Right renal cortex interstitium (tissue), 3 donors: ENCODE results near the gene IRF1. TPM values are rescaled to one million over a fixed set of nuclear protein-coding genes. Genes with fewer than 3 reads are reported as not detected.

ENCODE experiments used
- DNase-seq, 3 donors: peaks; one replicate each; pipeline ENCODE4 v3.0.0-alpha.2; 2013; ENCODE audit warnings: low read depth in 3 of 3, low spot score in 2 of 3
- polyA plus RNA-seq, 3 donors: library from polyadenylated mRNA; unstranded; fragments of 120-200 nt; gene quantifications; one replicate each; pipeline ENCODE4 v1.2.1, GENCODE V29; 2013; ENCODE audit not compliant: insufficient read length in 3 of 3

IRF1 gene
- polyA plus RNA-seq, 3 donors, result 15.1 to 21.4 (median 18.2) TPM

DNA sequence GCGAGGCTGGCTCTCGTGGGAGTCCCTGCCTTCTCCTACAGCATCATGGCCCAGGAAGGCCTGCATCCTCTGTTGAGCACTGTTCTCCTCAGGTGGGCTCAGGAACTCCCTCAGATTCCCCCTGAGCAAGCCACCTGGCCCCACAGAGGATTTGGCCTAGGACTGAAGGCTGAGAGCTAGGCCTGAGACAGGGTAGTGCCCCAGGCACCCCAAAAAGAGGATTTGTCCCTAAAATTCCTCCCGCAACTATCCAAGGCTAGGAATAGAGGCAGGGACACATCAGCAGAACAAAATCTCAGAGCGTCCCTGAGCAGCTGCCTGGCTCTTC, 11.0 kb upstream of the IRF1 start:
- no peak for DNase-seq

- DNase-seq, result peak in 1 of 3 donors; percentile 44
Measured at GRCh38 chr5:132500931-132501628, 10.5 kb upstream of the IRF1 start.

- DNase-seq, result no peak
Measured at GRCh38 chr5:132500244-132500930, 9.8 kb upstream of the IRF1 start.

DNA sequence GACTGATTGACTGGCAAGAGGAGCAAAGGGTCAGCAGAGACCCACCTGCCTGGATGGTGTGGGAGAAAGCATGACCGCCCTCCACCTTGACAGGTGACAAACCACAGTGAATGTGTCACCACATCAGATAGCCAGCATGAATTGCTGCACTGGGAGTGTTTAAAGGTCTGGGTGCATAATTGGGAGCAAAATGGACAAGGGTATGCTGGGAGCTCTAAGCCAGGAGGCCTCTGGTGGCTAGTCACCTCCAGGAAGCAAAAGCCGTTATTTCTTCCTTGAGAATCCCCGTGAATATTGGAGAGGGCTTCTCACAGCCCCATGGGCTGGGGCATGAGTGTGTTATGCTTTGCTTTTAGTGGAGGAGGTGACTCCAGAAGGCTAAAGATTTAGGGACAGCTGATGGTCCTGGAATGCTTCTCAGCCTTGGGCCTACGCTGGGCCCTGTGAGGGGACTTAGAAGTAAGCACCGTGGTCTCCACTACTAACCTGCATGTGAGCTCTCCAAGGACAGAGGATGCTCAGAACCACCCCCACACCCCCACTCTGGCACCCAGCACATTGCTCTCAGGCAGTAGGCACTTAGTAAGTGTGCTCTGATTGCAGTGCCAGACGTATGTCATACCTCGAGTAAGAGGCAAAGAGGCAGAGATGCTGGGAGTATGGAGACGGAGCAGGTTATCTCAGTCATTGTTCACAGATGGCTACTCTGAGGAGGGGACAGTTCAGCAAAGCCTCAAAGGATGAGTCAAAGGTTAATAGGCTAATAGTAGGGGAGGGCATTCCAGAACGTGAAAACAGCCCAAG, 9.1 kb upstream of the IRF1 start:
- DNase-seq, result no peak

DNA sequence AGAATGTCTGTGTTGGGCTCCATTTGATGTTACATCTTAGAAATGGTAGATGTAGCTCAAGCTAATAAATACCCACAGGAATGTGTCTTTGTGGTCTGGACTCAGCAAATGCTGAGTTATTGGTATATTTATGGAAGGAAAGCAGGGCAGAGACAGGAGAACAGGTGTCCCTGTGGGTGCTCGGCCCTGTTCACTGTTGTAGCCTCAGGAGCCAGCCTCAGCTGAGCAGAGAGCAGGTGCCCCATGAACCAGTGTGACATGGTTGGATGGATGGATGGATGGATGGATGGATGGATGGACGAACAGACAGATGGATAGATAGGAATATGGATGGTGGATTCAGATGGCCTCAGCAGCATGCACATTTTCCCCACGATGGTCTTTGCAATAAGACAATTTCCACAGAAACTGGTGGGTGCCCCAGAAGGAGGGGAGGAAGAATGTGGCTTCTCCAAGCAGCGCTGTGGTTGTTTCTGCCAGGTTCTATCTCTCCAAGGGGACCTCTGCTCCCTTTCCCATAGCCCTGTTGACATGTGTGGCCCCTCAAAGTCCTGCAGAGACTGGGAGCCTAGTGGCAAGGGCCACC, 8.2 kb upstream of the IRF1 start:
- DNase-seq, result no peak

- no peak for DNase-seq
Measured at GRCh38 chr5:132498152-132498551, 7.6 kb upstream of the IRF1 start.

DNA sequence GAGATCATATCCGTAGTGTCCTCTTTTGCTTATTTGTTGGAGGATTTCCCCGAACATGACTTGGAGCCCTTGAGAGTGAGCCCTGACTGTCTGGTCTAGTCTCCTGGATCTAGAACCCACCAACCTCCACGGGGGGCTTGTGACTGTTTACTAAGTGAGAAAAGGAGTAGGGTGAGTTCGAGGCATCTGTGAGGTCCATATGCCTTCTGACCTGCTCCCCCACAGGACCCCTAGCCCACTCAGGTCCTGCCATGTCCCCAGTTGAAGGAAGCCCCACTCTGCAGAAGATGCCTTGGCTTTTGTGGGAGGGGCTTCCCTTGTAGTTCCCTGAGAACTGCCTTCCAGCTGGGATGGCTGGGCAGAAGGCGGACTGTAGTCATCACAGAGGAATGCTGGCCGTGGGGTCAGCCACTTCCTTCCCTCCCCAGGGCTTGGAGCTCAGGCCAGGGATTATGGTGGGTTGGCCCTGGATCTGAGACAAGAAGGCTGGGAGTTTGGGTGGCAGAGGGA, 7.0 kb upstream of the IRF1 start:
- no peak for DNase-seq

- peak in 1 of 3 donors; percentile 44 for DNase-seq
Measured at GRCh38 chr5:132496631-132497487, 6.3 kb upstream of the IRF1 start.

- DNase-seq, result peak in 1 of 3 donors; percentile 62
Measured at GRCh38 chr5:132496191-132496630, 5.6 kb upstream of the IRF1 start.

GRCh38 chr5:132495667-132496190, 5.2 kb upstream of the IRF1 start:
- DNase-seq, result peak in 1 of 3 donors; percentile 54

- DNase-seq, result no peak
Measured at GRCh38 chr5:132493821-132494220, 3.2 kb upstream of the IRF1 start.

DNA sequence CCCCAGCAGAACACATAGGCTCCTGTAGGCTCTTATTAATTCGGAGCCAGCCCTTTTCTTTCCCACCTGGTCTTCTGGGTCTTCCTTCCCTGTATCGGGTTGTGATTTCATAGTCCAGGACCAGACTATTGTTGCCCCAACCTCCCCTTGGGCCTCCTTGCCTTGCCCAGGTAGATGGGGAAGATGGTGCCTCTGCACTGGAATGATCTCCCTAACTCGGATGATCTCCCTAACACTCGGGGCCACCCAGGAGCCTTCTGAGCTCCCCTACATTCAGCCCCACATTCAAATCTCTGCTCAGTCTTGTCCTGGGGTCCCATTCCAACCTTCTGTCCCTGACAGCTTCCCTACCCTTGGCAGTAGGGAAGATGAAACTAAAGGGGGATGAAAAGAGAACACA, 2.7 kb upstream of the IRF1 start:
- no peak for DNase-seq

DNA sequence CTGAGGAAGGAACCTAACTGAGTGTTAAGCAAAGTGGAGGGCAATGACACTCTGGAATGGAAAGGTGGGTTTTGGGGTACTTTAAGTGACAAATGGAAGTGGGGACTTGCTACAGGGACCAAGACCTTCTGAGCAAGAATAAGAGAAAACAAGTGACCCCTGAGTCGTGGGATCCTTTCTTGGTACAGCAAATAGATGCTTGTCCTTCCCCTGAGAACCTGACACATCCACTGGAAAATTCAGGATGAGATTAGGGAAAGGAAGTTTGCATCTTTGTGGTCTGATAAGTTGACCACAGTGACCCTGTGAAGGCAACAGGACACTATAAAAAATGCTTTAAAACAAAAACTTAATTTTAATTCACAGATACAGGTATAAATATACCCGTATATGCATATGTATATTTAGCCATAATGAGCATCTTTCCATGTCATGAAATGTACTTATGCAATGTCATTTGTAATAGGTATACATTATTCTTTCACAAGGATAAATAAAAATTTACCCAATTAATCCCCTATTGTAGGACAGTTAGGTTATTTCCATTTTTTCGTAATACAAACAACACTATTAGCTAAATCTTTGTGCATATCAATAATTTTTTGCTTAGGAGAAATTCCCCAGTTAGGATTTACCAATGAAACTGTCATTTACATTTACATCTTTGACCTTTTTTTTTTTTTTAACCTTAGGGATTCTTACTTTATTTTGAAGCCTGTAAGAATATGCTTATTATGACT, 2.0 kb upstream of the IRF1 start:
- DNase-seq, result no peak

DNA sequence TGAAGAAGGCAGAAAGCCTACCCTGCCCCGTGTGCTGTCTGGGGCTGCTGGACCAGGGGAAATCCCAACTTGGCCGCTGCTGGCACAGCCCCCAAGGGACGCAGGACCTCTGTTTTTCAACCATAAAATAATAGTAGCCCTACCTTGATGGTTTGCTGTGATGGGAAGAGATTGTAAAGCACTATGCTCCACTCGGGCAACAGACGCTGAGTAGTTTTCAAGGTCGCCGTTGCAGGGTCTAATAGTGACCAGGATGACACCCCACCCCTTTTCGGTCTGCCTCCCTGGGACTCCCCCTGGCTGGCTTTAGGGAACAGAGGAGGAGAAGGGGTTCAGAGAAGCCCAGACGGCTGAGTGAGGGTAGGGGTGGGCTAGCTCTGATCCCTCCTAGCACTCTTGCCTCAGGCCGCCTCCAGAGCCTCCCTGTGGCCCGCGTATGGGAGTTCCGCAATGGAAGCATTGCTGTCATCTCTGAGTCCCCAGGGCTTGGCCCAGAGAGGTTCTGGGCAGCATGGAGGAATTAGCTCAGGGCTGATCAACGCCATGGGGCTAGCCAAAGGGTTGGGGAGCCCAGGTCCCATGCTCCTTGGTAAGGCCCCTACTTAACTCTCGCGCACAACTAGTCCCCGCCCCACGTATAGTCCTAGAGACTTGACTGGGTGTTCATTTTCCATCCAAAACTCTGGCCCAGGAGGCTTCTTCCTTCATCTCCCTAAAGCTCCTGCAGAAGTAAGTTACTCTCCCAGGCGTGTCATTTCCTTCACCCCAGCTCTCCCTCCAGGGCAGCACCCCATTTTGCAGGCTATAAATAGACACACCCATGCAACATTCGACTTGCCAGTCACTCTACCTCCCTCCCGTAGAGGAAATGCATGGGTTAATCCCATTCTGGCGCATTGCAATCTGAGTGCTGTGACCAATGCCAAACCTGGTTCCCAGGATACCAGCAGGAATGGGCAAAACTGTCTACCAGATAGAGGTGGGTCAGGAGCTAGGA, 1.1 kb upstream of the IRF1 start:
- no peak for DNase-seq

- DNase-seq, result no peak
Measured at GRCh38 chr5:132489871-132490483, 596 bp downstream of the IRF1 start.

DNA sequence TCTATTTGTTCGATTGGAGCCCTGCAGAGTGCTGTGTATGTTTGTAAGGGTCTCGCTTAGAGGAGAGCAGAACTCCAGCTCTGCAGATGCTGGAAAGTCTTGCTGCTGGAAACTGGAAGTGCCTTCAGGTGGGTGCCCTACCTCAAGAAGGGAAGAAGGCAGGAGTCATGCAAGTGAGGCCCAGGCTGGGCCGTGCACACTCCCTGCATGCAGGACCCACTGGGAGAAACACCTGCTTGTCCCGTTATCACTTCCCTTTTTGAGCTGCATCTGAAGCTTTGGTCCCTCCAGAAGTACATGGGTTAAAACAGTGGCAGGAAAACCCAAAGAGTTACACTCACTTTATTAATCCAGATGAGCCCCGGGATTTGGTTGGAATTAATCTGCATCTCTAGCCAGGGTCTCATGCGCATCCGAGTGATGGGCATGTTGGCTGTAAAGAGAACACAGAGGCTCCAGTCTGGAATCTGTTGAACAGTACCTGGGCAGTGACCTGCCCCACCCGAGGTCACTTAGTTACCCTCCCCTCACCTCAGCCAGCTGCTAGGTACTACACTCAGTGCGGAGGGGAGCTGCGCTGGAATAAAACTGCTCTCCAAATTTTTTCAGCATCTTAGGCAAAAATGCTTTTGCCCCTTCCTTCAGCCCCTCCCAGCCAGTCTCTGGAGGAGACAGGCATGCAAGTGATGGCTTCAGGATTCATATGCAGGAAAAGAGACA, 1.4 kb downstream of the IRF1 start:
- no peak for DNase-seq

GRCh38 chr5:132488590-132488989, 2.0 kb downstream of the IRF1 start:
- DNase-seq, result no peak
